Measurements from ENCODE around the gene SAMSN1. TPM values are rescaled to one million over a fixed set of nuclear protein-coding genes. Genes with fewer than 3 reads are reported as not detected.
"Not testable (repeated sequence)": the region's sequence is repeated elsewhere in the genome, so short reads cannot be mapped to it uniquely, and the experiment has no call there.

SAMSN1 gene
- total RNA-seq, 1 experiment from 2014 or later = not detected

DNA sequence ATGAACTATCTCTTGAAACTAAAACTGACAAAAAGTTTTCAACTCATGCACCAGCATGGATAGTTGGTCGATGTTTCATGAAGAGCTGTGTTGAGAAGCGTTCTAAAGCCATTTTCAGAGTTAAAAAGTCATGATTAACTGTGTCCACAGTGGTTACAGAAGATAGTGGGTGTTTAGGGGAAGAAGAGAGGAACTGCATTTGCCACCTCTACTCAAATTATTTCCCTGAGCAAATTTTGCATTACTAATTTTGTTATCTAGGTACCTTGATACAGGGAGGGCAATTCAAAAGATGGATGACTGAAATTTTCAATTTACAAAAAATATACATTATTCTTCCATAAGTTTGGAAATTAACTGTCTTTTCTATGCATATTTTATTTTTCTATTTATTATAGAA lies 15.5 kb downstream of the SAMSN1 start:
- DNase-seq (ENCODE audit: low read depth in 1 of 2, low spot score in 2 of 2) = no peak
- no peak overlapping the region for H3K27ac ChIP-seq
- no peaks in the 10 kb centered on the region for H3K36me3 ChIP-seq
- H3K9me3 ChIP-seq (replicated peaks) = no peaks in the 10 kb centered on the region
- no peak overlapping the region for H3K4me3 ChIP-seq
- H3K27me3 ChIP-seq (replicated peaks) = no peaks in the 10 kb centered on the region
- H3K4me1 ChIP-seq (replicated peaks) = peaks cover 7% of the 10 kb centered on the region; the same call in 1 of the 2 replicates

DNA sequence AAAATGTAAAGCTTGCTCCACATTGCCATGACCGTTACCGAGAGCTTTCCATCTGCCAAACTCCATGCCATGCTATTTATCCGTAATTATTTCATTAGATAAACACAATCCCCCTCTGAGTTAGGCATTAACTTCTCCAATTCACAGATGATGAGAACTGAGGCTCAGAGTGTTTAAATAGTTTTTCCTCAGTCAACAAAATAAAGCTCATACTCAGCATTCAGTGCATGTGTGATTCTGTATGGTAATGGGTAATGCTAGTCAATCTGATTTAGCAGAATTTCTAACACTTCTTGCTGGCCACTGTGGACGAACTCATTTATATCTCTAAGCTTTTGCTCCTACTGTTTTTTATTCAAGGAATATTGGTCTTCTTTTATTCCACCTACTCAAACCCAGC lies 17.3 kb downstream of the SAMSN1 start:
- Histone ChIP-seq H3K36me3 (no peaks in the 10 kb centered on the region), H3K9me3 (replicated peaks) (no peaks in the 10 kb centered on the region), H3K4me3 (no peak overlapping the region), H3K27me3 (replicated peaks) (no peaks in the 10 kb centered on the region), H3K27ac (no peak overlapping the region), H3K4me1 (replicated peaks) (peaks cover 4% of the 10 kb centered on the region; the same call in 1 of the 2 replicates)
- no peak for DNase-seq (ENCODE audit: low read depth in 1 of 2, low spot score in 2 of 2)

DNA sequence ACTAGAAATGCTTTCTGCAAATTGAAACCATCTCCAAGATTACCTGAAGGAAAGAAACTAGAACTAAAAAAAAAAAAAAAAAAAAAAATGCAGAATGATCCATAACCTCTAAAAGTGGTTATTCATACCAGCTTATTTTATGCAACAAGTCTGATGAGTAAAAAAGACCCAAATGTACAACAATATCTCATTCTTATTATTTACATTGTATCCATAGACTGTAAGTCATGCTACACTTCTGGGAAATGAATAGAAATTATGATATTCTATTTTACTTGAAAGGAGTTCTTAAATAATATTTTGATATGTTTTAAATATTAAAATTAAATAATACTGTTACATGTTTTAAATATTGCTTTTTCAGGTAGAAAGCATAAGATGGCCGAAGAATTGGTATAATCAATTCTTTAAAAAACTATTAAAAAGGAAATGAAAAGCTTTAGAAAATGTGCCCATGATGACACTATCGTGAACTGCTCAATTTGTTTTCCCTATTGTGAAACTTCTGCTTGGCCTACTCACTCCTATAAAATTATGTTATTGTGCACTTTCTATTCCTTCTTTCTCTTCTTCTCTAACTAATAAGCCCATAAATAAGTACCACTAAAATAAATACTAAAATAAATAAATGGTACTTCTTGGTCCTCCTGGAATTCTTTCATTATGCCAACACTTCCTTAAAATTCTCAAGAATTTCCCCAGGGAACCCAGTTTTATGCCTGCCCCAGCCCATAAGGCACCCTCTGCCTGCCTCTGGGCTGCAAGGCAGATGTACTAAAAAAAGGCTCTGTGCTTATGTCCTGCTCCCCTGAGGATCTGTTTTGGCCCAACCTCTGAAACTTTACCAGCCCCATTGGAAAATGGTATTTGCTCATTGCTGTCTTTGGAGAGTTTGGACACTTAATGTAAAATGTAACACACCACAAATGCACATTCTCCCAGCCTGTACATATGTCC lies 18.1 kb downstream of the SAMSN1 start:
- DNase-seq (ENCODE audit: low read depth in 1 of 2, low spot score in 2 of 2) = no peak
- no peak overlapping the region for H3K27ac ChIP-seq

DNA sequence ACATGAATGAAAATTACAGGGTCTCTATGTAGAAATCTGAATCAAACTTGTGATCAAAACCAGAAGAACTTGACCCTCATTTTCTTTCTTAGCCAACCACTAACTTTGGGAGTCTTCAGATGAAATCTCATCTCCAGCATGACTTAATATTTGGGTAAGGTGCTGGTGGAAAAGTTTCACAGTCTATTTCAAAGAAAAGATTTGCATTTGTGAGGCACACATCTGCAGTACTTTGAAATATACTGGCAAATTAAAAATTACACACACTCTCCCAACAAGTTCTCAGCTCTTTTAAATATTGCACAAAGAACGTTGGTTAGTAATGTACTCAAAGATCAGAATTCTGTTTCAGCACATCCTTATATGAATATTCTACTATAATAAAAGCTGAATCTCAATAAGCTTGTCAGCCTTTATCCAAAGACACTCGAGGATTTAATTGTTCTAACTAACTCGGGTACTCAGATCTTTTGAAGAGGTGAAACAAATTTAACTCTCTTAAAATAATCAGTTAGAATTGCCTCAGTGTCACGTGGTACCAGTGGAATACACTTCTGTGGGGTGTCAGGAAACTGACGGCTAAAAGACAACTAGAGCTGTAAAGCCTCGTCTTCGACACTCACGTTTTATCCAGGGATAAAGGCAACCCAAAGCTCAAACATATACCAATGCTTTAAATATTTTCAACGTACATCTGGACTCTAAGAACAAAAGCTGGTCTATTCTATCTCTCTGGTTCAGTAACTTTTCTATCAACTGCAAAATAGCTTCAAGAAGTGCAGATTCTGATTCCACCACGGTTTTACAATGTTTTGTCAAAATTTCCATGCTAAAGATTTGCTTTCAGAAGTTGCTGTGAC lies 19.0 kb downstream of the SAMSN1 start:
- H3K4me1 ChIP-seq (replicated peaks) = no peaks in the 10 kb centered on the region
- no peaks in the 10 kb centered on the region for H3K36me3 ChIP-seq
- no peaks in the 10 kb centered on the region for H3K27me3 ChIP-seq (replicated peaks)
- no peaks in the 10 kb centered on the region for H3K9me3 ChIP-seq (replicated peaks)
- H3K4me3 ChIP-seq = no peak overlapping the region
- no peak for DNase-seq (ENCODE audit: low read depth in 1 of 2, low spot score in 2 of 2)
- H3K27ac ChIP-seq = no peak overlapping the region

More for the DNA sequence above, 18.1 kb downstream of the SAMSN1 start:
- no peaks in the 10 kb centered on the region for H3K9me3 ChIP-seq (replicated peaks)
- no peaks in the 10 kb centered on the region for H3K36me3 ChIP-seq
- no peak overlapping the region for H3K4me3 ChIP-seq
- H3K27me3 ChIP-seq (replicated peaks) = no peaks in the 10 kb centered on the region
- no peaks in the 10 kb centered on the region for H3K4me1 ChIP-seq (replicated peaks)

DNA sequence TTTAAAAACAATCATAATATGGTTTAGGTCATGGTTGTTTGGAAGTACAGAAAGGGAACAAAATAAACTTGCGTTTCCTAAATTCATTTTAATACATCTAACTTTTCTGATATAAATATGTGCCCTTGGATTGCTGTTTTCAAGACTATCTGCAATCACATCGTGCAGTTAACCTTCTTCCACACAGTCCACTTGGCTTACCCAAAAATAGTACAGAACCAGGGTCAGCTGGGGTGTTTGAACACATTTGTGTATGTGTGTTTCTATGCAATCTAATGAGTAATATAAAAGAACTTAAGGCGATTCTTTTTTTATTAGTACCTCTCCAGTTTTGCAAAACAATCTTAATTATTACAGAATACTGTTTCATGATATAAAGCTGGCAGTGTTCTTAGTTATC lies 19.9 kb downstream of the SAMSN1 start:
- DNase-seq (ENCODE audit: low read depth in 1 of 2, low spot score in 2 of 2) = no peak
- no peaks in the 10 kb centered on the region for H3K9me3 ChIP-seq (replicated peaks)
- no peaks in the 10 kb centered on the region for H3K4me1 ChIP-seq (replicated peaks)
- no peaks in the 10 kb centered on the region for H3K36me3 ChIP-seq
- H3K27ac ChIP-seq = no peak overlapping the region
- no peak overlapping the region for H3K4me3 ChIP-seq
- H3K27me3 ChIP-seq (replicated peaks) = no peaks in the 10 kb centered on the region

DNA sequence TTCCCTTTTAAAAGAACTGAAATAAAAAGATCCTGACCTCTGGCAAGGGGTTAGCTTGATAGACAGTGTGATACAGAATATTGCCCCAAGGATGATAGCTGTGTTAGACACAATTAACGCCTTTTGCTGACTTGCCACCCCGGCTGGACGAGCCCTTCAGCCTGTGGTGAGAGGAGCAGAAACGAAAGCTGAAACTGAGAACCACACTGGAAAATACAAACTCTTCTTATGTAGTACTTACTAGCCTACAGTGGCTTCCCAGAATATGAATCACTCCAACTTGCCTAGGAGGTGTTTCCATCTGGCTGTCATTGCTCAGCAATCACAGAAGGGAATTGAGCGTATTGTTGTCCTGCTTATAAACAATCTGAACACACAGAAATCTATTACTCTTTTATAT lies 22.9 kb downstream of the SAMSN1 start:
- no peaks in the 10 kb centered on the region for H3K9me3 ChIP-seq (replicated peaks)
- H3K27me3 ChIP-seq (replicated peaks) = no peaks in the 10 kb centered on the region
- no peaks in the 10 kb centered on the region for H3K36me3 ChIP-seq
- no peaks in the 10 kb centered on the region for H3K4me1 ChIP-seq (replicated peaks)
- no peak overlapping the region for H3K27ac ChIP-seq
- DNase-seq (ENCODE audit: low read depth in 1 of 2, low spot score in 2 of 2) = no peak
- no peak overlapping the region for H3K4me3 ChIP-seq

DNA sequence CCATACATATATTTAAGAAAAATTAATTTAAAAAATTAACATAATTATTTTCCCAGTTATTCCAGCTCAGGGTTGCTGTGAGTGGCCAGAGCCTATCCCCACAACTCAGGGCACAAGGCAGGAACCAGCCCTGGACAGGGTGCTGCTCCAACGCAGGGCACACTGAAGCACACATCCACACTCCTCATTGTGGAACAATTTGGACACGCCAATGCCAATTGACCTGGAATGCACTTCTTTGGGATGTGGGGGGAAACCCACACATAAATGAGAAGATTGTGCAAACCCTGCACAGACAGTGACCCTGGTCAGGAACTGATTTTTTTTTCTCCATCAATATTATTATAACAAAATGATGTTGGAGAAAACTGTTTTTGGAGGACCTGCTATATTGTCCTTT lies 23.4 kb downstream of the SAMSN1 start:
- Histone ChIP-seq H3K4me3 (no peak overlapping the region), H3K36me3 (no peaks in the 10 kb centered on the region)

DNA sequence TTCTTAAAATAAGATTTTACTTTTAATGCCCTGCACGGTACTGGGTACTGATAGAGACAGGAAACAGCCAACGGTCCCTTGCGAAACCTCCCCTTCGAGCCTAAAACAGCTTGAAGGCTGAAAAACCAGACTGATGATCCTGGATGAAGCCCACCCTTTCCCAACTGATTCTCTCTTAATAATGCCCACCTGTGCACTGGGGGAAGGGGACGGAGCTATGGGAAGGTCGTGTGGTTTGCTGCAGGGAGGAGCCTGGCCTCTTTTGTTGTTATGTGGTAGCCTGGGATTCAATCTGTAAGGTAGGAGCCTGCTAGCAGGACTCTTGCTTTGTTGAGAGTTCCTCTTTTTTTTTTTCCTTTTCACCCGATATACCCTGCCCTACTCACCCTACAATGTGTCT lies 25.6 kb downstream of the SAMSN1 start:
- Histone ChIP-seq H3K4me3 (no peak overlapping the region), H3K27ac (no peak overlapping the region), H3K27me3 (replicated peaks) (no peaks in the 10 kb centered on the region), H3K36me3 (no peaks in the 10 kb centered on the region), H3K9me3 (replicated peaks) (no peaks in the 10 kb centered on the region), H3K4me1 (replicated peaks) (no peaks in the 10 kb centered on the region)
- no peak for DNase-seq (ENCODE audit: low read depth in 1 of 2, low spot score in 2 of 2)

More for the DNA sequence above, 23.4 kb downstream of the SAMSN1 start:
- Histone ChIP-seq H3K27ac (no peak overlapping the region), H3K9me3 (replicated peaks) (no peaks in the 10 kb centered on the region), H3K27me3 (replicated peaks) (no peaks in the 10 kb centered on the region), H3K4me1 (replicated peaks) (no peaks in the 10 kb centered on the region)
- no peak for DNase-seq (ENCODE audit: low read depth in 1 of 2, low spot score in 2 of 2)

DNA sequence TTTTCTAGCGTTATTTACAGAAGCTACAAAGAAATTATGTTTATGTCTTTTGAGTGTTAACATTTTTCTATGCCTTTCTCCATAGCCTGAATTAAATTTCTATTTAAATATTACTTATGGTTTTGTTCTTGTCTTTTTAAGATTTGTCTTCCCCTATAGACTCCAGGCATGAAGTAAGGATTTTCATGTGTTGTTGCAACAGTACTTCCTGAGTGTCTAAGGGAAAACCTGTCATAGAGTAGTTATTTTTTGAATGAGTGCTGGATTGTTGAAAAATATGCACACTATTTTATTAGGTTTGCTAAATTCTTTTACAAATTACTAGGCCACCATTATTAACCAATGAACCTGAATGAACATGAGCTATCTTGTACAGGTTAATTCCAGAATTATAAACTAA lies 27.1 kb downstream of the SAMSN1 start:
- H3K27ac ChIP-seq = no peak overlapping the region
- H3K27me3 ChIP-seq (replicated peaks) = no peaks in the 10 kb centered on the region
- no peaks in the 10 kb centered on the region for H3K4me1 ChIP-seq (replicated peaks)
- DNase-seq (ENCODE audit: low read depth in 1 of 2, low spot score in 2 of 2) = no peak
- H3K9me3 ChIP-seq (replicated peaks) = no peaks in the 10 kb centered on the region
- H3K36me3 ChIP-seq = no peaks in the 10 kb centered on the region
- H3K4me3 ChIP-seq = no peak overlapping the region

DNA sequence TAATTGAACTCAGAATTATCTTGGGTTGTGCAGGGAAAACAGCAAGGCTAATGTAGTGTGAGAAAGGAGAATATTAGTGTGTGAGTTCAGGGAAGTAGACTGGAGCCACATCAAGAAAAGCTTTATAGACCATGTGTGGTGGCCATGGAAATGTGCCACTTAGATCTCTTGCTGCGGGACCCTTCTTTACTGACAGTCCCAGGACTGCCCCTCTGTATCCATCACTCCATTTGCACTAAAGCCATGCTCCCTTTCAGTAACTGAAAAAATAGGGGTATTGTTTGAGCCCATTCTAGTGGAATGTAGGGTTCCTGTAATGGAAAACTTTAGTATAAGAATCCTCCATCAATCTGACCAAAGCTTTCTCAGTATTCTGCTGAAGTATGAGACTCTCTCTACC lies 32.3 kb downstream of the SAMSN1 start:
- DNase-seq (ENCODE audit: low read depth in 1 of 2, low spot score in 2 of 2) = no peak
- Histone ChIP-seq H3K36me3 (no peaks in the 10 kb centered on the region), H3K4me1 (replicated peaks) (no peaks in the 10 kb centered on the region), H3K27ac (no peak overlapping the region), H3K4me3 (no peak overlapping the region), H3K27me3 (replicated peaks) (no peaks in the 10 kb centered on the region), H3K9me3 (replicated peaks) (no peaks in the 10 kb centered on the region)

DNA sequence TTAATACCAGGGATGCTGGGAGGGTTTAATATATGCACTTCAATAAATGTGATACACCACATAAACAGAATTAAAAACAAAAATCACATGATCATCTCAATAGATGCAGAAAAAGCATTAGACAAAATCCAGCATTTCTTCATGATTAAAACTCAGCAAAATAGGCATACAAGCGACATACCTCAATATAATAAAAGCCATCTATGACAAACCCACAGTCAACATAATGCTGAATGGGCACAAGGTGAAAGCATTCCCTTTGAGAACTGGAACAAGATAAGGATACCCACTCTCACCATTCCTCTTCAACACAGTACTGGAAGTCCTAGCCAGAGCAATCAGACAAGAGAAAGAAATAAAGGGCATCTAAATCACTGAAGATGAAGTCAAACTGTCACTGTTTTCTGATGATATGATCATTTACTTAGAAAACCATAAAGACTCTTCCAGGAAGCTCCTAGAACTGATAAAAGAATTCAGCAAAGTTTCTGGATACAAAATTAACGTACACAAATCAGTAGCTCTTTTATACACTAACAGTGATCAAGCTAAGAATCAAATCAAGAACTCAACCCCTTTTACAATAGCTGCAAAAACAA lies 39.2 kb downstream of the SAMSN1 start:
- not testable (repeated sequence) for H3K9me3 ChIP-seq (replicated peaks); DNase-seq (ENCODE audit: low read depth in 1 of 2, low spot score in 2 of 2); H3K27ac ChIP-seq; H3K27me3 ChIP-seq (replicated peaks); H3K4me3 ChIP-seq; H3K4me1 ChIP-seq (replicated peaks); H3K36me3 ChIP-seq

DNA sequence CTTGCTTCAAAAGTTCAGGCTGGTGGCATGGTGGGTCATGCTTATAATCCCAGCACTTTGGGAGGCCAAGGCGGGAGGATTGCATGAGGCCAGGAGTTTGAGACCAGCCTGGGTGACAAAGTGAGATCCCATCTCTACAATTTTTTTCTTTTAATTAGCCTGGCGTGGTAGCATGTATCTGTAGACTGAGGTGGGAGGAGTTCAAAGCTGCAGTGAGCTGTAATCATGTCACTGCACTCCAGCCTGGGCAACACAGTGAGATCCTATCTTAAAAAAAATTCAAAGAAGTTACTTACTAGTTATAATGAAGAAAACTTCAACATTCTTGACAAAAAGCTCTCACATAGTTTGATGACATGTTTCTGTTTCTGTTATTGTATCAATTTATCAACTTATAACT lies 45.2 kb downstream of the SAMSN1 start:
- no peaks in the 10 kb centered on the region for H3K27me3 ChIP-seq (replicated peaks)
- H3K4me3 ChIP-seq = no peak overlapping the region
- H3K4me1 ChIP-seq (replicated peaks) = no peaks in the 10 kb centered on the region
- no peak overlapping the region for H3K27ac ChIP-seq
- H3K36me3 ChIP-seq = no peaks in the 10 kb centered on the region
- DNase-seq (ENCODE audit: low read depth in 1 of 2, low spot score in 2 of 2) = no peak
- no peaks in the 10 kb centered on the region for H3K9me3 ChIP-seq (replicated peaks)

DNA sequence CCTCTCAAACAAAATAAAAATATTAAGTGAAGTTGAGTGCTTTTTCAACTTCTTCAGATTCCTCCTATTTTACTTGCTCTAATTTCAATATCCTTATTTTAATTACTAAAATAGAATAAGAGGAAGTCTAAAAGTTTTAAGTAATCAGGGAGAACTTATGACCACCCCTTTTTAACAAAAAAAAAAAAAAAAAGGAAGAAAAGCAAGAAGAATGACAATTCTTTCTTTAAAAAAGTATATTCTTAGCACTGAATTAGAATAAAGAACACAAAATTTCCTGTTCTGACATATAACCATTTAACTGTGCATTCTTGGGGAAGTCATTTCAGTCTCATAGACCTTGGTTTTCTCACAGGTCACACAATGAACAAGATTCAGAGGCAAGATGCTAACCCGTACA lies 46.8 kb downstream of the SAMSN1 start:
- H3K9me3 ChIP-seq (replicated peaks) = no peaks in the 10 kb centered on the region
- no peak overlapping the region for H3K27ac ChIP-seq
- no peak overlapping the region for H3K4me3 ChIP-seq
- DNase-seq (ENCODE audit: low read depth in 1 of 2, low spot score in 2 of 2) = no peak
- no peaks in the 10 kb centered on the region for H3K4me1 ChIP-seq (replicated peaks)
- H3K36me3 ChIP-seq = no peaks in the 10 kb centered on the region
- no peaks in the 10 kb centered on the region for H3K27me3 ChIP-seq (replicated peaks)

DNA sequence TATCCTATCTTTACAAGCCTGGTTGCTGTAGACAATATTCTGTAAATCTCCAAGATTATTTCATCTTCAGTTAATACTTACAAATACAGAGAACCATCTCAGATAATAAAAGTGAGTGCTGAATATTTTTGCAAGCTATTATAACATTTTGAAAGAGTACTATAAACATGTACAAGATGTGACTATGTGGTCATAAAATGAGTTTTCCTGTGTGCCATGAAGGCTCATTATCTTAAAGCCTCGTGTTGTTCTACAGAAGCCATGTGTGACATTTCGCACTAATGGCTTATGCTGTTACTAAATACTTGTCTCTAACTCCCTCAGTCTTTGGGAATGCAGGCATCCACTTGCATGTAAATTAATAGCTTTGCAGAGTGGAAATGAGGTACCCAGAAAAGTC lies 48.3 kb downstream of the SAMSN1 start:
- no peaks in the 10 kb centered on the region for H3K4me1 ChIP-seq (replicated peaks)
- no peaks in the 10 kb centered on the region for H3K9me3 ChIP-seq (replicated peaks)

More for the DNA sequence above, 48.3 kb downstream of the SAMSN1 start:
- Histone ChIP-seq H3K27ac (no peak overlapping the region), H3K4me3 (no peak overlapping the region), H3K36me3 (no peaks in the 10 kb centered on the region), H3K27me3 (replicated peaks) (no peaks in the 10 kb centered on the region)
- DNase-seq (ENCODE audit: low read depth in 1 of 2, low spot score in 2 of 2) = no peak

Data from SJSA1 (cell line).